BLaER1 (cell line): ENCODE measurements around the gene TRIM66.

ENCODE experiments used
- H3K27ac ChIP-seq: shearing (Covaris generic); formaldehyde crosslinking; 2 replicates; pipeline ENCODE4 v1.8.1; 2022
- H3K27me3 ChIP-seq: shearing (Covaris generic); formaldehyde crosslinking; 2 replicates; pipeline ENCODE4 v1.8.1; 2022
- H3K36me3 ChIP-seq: shearing (Covaris generic); formaldehyde crosslinking; 2 replicates; pipeline ENCODE4 v1.8.1; 2022
- H3K4me1 ChIP-seq: shearing (Covaris generic); formaldehyde crosslinking; 2 replicates; pipeline ENCODE4 v1.8.1; 2022
- H3K4me2 ChIP-seq: shearing (Covaris generic); formaldehyde crosslinking; 2 replicates; pipeline ENCODE4 v1.8.1; 2022
- H3K4me3 ChIP-seq: shearing (Covaris generic); formaldehyde crosslinking; 2 replicates; pipeline ENCODE4 v1.8.1; 2022
- H3K9ac ChIP-seq: shearing (Covaris generic); formaldehyde crosslinking; 2 replicates; pipeline ENCODE4 v1.8.1; 2022
- H3K9me3 ChIP-seq: shearing (Covaris generic); formaldehyde crosslinking; 2 replicates; pipeline ENCODE4 v1.8.1; 2022
- H4K20me1 ChIP-seq: shearing (Covaris generic); formaldehyde crosslinking; 2 replicates; pipeline ENCODE4 v1.8.1; 2022
- Cebpa-rat ChIP-seq: shearing (Covaris generic); IDR thresholded peaks from 2 replicates; pipeline ENCODE4 v1.8.1; 2022

Gene TRIM66

DNA sequence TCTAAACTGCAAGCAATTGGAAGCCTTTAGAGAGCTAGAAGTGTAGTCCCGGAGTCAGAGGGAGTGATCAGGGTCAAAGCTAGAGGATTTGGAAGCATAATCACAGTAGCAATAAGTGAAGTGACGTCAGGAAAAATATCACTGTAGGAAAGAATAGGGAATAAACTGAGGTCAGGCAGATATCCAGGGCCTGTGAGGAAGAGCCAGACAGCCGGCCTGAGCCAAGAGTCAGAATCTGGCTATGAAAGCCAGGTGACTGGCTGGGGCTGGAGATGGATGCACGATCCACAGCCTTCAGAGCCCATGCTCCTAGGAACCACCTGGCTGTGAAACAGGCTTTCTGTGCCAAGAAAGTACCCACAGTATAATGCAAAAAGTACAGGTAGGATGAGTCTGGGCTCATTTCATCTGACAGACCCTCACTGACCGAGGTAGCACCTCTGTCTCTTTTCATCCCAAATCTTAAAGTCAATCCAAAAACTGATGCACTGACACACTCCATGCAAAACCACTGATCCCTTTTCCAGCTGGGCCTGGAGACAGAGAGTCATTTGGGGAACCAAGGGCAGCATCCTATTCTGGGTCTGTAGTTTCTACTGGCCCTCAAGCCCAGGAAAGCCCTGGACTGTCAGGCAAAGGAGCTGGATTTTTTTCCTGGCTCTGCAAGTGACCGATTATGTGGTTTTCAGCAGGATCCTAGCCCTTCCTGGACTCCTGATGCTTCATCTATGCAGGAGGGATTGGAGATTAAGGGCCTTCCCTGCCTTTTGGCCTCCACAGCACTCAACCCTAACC is 21.3 kb downstream of the TRIM66 start:
- no peaks in the 10 kb centered on the region for H3K36me3 ChIP-seq
- H3K27ac ChIP-seq = no peak overlapping the region
- no peak overlapping the region for H3K9ac ChIP-seq
- H3K4me3 ChIP-seq = no peak overlapping the region
- H3K4me2 ChIP-seq = no peak overlapping the region
- no peak for TF ChIP-seq Cebpa-rat
- no peaks in the 10 kb centered on the region for H4K20me1 ChIP-seq
- H3K9me3 ChIP-seq = no peaks in the 10 kb centered on the region
- H3K27me3 ChIP-seq = no peaks in the 10 kb centered on the region
- H3K4me1 ChIP-seq = peaks cover 12% of the 10 kb centered on the region

DNA sequence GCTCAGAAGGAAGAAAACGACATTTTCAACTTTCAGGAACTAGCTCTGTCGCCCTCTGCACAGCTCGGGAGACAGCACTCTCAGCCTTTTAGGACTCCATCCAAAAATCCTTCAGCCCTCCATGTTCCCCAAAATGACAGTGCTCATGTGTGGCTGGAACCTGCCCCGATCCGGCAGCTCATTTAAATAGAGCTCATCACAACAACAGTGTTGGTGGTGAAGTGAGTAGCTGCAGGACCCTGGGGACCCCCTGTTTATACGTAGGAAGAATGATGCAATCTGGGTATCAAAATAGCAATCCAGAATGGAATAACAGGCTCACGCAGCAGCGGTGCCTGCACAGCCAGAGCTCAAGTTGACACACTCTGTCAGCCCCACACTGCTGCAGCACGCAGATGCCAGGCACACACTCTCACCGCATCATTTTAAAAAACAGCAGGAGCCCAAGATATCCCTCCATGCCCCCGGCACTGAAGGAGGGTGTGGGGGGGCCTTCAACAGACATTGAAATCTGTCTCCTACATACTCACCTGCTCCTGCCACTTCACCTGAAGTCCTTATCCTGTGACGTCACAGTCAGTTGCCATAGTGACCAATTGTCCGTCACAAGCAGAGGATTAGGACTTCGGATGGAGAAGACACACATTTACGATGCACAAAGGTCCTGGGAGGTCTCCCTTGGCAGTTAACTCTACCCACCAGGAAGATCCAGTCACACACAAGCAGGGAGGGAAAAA is 24.0 kb downstream of the TRIM66 start:
- Histone ChIP-seq H3K4me1 (peaks cover 12% of the 10 kb centered on the region), H3K4me2 (peak overlapping the region; percentile 36), H4K20me1 (no peaks in the 10 kb centered on the region), H3K9me3 (no peaks in the 10 kb centered on the region), H3K9ac (no peak overlapping the region), H3K27ac (no peak overlapping the region), H3K27me3 (no peaks in the 10 kb centered on the region), H3K36me3 (no peaks in the 10 kb centered on the region), H3K4me3 (no peak overlapping the region)
- 0 out of 2 replicates have a peak, but pooled peaks have one; percentile 18 for TF ChIP-seq Cebpa-rat

DNA sequence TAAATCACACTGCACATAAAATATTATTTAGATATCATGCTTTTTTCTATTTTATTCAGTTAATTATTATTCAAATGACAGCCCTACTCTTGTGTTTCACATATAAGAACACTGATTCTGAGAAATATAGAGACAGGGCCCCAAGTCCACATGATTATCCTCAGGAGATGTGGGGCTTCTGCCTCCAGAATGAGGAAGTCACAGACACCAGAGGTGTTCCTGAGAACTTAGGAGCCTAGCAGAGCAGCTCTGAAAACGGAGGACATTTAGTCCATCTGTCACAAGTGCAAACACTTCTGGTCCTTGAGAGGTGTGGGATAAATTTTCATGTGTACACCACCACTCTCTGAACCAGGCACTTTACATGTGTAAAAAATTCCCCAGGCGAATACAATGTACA is 26.2 kb downstream of the TRIM66 start:
- peaks cover 12% of the 10 kb centered on the region for H3K4me1 ChIP-seq
- H3K36me3 ChIP-seq = no peaks in the 10 kb centered on the region
- no peak overlapping the region for H3K4me2 ChIP-seq
- TF ChIP-seq Cebpa-rat = no peak
- H3K9me3 ChIP-seq = no peaks in the 10 kb centered on the region
- H3K4me3 ChIP-seq = no peak overlapping the region
- no peak overlapping the region for H3K27ac ChIP-seq
- H3K27me3 ChIP-seq = no peaks in the 10 kb centered on the region
- no peak overlapping the region for H3K9ac ChIP-seq
- H4K20me1 ChIP-seq = no peaks in the 10 kb centered on the region

DNA sequence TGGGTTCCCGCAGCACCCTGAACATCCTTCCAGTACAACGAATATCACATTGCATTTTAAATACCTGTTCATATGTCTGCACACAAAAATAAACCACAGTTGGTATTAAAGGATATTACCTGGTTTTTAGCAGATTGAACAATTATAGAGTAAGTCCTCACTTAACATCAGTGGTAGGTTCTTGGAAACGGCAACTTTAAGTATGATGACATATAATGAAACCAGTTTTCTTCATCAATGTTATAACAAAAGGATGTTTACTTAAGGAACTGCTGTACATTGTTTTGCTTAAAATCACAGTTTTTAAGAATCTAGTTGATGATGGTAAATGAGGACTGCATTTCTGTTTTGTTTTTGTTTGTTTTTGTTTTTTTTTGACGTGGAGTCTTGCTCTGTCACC is 28.0 kb downstream of the TRIM66 start:
- no peak for TF ChIP-seq Cebpa-rat
- H3K27me3 ChIP-seq = no peaks in the 10 kb centered on the region
- H3K4me2 ChIP-seq = no peak overlapping the region
- H3K27ac ChIP-seq = no peak overlapping the region
- H3K36me3 ChIP-seq = no peaks in the 10 kb centered on the region
- peaks cover 12% of the 10 kb centered on the region for H3K4me1 ChIP-seq
- H3K4me3 ChIP-seq = no peak overlapping the region
- no peak overlapping the region for H3K9ac ChIP-seq
- no peaks in the 10 kb centered on the region for H4K20me1 ChIP-seq
- no peaks in the 10 kb centered on the region for H3K9me3 ChIP-seq

DNA sequence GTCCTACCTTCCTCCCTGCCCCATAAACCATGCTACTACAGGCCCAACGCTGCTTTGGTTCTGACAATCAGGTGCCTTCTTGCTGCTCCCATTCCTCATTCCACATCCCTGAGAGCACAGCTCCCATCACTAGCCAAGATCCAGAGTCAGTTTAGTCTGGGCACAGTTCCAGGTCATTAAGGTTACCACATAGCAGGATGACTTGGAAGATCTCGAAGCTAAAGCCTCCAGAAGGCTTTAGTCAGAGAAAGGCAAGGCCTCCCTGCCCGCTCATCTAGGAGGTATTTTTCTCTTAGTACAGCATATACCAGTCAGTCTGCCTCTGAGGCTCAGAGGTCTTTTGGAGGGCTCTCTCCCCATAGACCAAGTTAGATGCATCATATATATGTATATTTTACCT is 30.3 kb downstream of the TRIM66 start:
- TF ChIP-seq Cebpa-rat = no peak
- Histone ChIP-seq H4K20me1 (no peaks in the 10 kb centered on the region), H3K9ac (no peak overlapping the region), H3K4me2 (no peak overlapping the region), H3K36me3 (peaks cover 8% of the 10 kb centered on the region; the same call in 1 of the 2 replicates), H3K4me3 (no peak overlapping the region), H3K9me3 (no peaks in the 10 kb centered on the region), H3K27ac (no peak overlapping the region), H3K4me1 (no peaks in the 10 kb centered on the region), H3K27me3 (no peaks in the 10 kb centered on the region)

DNA sequence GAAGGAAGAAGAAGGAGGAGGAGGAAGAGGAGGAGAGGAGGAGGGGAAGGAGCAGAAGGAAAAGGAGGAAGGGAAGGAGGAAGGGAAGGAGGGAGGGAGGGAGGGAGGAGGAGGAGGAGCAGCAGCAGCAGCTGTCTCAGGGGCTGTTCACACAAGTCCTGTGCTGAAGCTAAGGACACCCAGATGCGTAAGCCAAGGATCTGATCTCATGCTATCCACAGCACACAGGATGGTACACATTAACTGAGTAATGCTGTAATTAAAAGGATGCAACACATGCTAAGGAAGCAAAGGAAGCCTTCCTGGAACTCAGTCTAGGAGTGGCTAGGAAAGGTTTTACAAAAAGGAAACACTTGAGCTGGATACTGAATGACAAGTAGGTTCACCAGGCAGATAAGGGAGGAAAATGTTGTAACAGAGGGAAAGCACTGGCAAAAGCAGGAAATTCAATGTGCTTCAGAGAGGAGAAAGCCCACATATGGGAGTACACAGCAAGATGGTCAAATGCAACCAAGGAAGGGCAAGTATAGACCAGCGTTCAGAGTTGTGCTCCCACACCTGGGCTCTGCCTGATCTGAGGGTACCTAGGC is 32.0 kb downstream of the TRIM66 start:
- Histone ChIP-seq H3K9ac (no peak overlapping the region), H3K4me3 (no peak overlapping the region), H3K4me2 (no peak overlapping the region), H4K20me1 (no peaks in the 10 kb centered on the region), H3K4me1 (no peaks in the 10 kb centered on the region), H3K27ac (no peak overlapping the region), H3K36me3 (peaks cover 17% of the 10 kb centered on the region), H3K27me3 (no peaks in the 10 kb centered on the region), H3K9me3 (no peaks in the 10 kb centered on the region)
- TF ChIP-seq Cebpa-rat = no peak

DNA sequence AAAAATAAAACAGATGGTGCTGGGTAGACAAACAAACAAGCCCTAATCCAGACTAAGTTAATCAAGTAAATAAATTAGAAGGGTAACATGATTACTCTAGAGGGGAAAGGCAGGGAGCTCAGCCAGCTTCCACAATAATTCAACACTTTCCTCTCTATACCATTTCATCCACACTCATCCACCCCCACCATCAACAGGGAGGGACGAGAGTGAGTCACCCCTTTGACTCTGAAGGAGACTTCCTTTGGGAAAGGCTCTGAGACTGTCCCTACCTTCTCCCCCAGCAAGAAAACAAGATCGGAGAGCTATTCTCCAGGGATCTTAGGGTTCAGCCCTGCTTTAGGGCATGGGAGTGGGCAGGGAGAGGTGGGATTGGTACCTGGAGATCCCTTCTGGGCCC is 33.1 kb downstream of the TRIM66 start:
- Histone ChIP-seq H3K4me2 (no peak overlapping the region), H4K20me1 (no peaks in the 10 kb centered on the region), H3K4me1 (no peaks in the 10 kb centered on the region), H3K9me3 (no peaks in the 10 kb centered on the region), H3K4me3 (no peak overlapping the region), H3K27ac (no peak overlapping the region), H3K9ac (no peak overlapping the region), H3K36me3 (peaks cover 23% of the 10 kb centered on the region), H3K27me3 (no peaks in the 10 kb centered on the region)
- no peak for TF ChIP-seq Cebpa-rat

DNA sequence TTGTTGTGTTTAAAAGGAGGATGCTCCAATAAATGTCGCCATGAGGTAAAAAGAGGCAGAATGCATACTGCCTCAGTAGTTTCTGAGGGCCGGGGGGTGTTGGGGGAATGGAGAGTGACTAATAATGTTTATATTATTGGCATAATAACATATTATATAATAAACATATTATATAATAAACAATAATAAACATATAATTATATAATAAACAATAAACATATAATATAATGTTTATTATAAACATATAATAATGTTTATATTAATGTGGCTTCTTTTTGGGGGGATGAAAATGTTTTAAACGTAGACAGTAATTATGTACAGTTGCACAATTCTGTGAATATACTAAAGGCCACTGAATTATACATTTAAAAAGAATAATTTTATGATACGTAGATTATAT is 35.6 kb downstream of the TRIM66 start:
- no peaks in the 10 kb centered on the region for H3K27me3 ChIP-seq

DNA sequence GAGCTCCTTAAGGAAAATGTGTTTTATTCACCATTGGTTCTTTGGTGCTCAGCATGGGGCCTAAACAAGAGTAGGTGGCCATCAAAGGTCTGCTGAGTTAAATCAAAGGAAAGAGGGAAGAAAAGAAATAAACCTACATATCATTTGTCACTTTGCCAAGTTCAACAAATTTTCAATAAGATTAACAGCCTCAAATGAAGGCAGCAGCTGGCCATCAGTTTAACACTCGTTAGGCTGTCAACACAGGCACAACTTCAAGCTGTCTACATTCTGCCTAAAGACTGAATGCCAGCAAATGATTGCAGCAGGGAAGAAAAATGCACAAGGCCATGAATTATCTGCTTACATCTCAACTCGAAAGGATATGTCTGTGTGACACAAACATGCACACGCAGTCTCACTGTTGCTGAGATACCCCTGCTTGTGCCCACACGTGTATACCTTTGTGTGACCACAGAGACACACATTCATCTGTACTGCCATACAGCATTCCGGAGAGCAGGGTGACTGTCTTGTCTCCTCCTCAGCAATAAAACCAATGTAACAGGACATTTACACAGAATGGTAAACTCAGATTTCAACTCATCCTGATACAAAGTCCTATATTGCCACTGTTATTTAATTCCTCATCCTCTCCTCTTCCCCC is 40.1 kb downstream of the TRIM66 start:
- Histone ChIP-seq H3K27ac (no peak overlapping the region), H3K9me3 (no peaks in the 10 kb centered on the region), H3K9ac (no peak overlapping the region), H3K4me2 (no peak overlapping the region), H3K27me3 (no peaks in the 10 kb centered on the region), H4K20me1 (no peaks in the 10 kb centered on the region), H3K36me3 (peaks cover 20% of the 10 kb centered on the region), H3K4me1 (no peaks in the 10 kb centered on the region), H3K4me3 (no peak overlapping the region)
- no peak for TF ChIP-seq Cebpa-rat

More for the DNA sequence above, 35.6 kb downstream of the TRIM66 start:
- H3K4me3 ChIP-seq = no peak overlapping the region
- peaks cover 23% of the 10 kb centered on the region for H3K36me3 ChIP-seq
- no peaks in the 10 kb centered on the region for H3K4me1 ChIP-seq
- no peaks in the 10 kb centered on the region for H3K9me3 ChIP-seq
- no peak overlapping the region for H3K9ac ChIP-seq
- TF ChIP-seq Cebpa-rat = no peak
- H3K27ac ChIP-seq = no peak overlapping the region
- no peaks in the 10 kb centered on the region for H4K20me1 ChIP-seq
- no peak overlapping the region for H3K4me2 ChIP-seq
